Lung (tissue), 12 donors: ENCODE data around the gene LAMC2. TPM values are rescaled to one million over a fixed set of nuclear protein-coding genes. Genes with fewer than 3 reads are reported as not detected.

Experiments
- ATAC-seq: fragments of 200-7000 bp; cut with Tn5 transposase; one replicate; pipeline ENCODE4 v1.9.1; 2020; ENCODE audit warnings: moderate number of reproducible peaks; ENCODE audit not compliant: insufficient read depth, low FRiP score
- DNase-seq, 3 donors: peaks; one replicate each; pipeline ENCODE4 v3.0.0-alpha.2; 2013 to 2017
- H3K27ac ChIP-seq, 2 donors: one replicate each; pipeline ENCODE4 v1.5.1; 2013; ENCODE audit warnings: mild to moderate bottlenecking in 2 of 2, moderate library complexity in 2 of 2, control low read depth in 1 of 2, inconsistent platforms in 1 of 2, low read depth in 1 of 2, low read length in 1 of 2
- H3K27me3 ChIP-seq, 3 donors: one replicate each; pipeline ENCODE4 v1.5.1; 2013; ENCODE audit warnings: low read length in 2 of 3; ENCODE audit not compliant: control insufficient read depth in 3 of 3, insufficient read depth in 3 of 3
- H3K36me3 ChIP-seq, 4 donors: one replicate each; pipeline ENCODE4 v1.5.1; 2013; ENCODE audit warnings: low read length in 4 of 4, mild to moderate bottlenecking in 1 of 4, moderate library complexity in 1 of 4; ENCODE audit not compliant: control insufficient read depth in 4 of 4, insufficient read depth in 4 of 4
- H3K4me1 ChIP-seq, 5 donors: one replicate each; pipeline ENCODE4 v1.5.1; 2013; ENCODE audit warnings: low read length in 5 of 5, mild to moderate bottlenecking in 2 of 5, moderate library complexity in 1 of 5; ENCODE audit not compliant: control insufficient read depth in 5 of 5, insufficient read depth in 5 of 5
- H3K4me3 ChIP-seq: one replicate; pipeline ENCODE4 v1.5.1; 2013; ENCODE audit warnings: mild to moderate bottlenecking, control low read depth, moderate library complexity
- H3K9ac ChIP-seq, 2 donors: one replicate each; pipeline ENCODE4 v1.5.1; 2013; ENCODE audit warnings: low read length in 2 of 2, control low read depth in 1 of 2; ENCODE audit not compliant: insufficient read depth in 1 of 2
- H3K9me3 ChIP-seq, 4 donors: one replicate each; pipeline ENCODE4 v1.5.1; 2013; ENCODE audit warnings: low read length in 3 of 4, mild to moderate bottlenecking in 1 of 4, moderate library complexity in 1 of 4; ENCODE audit not compliant: control insufficient read depth in 4 of 4, insufficient read depth in 3 of 4
- WGBS, 2 donors: extraction: QIAGEN DNeasy Blood & Tissue Kit; methylation state at CpG; one replicate each; pipeline ENCODE4 v1.1.7; 2013; 5-methylcytosine and 5-hydroxymethylcytosine counted together
- polyA plus RNA-seq, 2 donors: library from polyadenylated mRNA; stranded (reverse); fragments of 200-250 nt; gene quantifications; one replicate each; pipeline ENCODE4 v1.2.1, GENCODE V29; 2013
- total RNA-seq, 2 donors: library from RNA; depleted of rRNA in 1 of 2; stranded (reverse); fragments of >200 nt in 1 of 2; gene quantifications; one replicate each; pipeline ENCODE4 v1.2.1, GENCODE V29; 2014 to 2021
- TF ChIP-seq, protein P1 (sequence below): IDR thresholded peaks from 2 replicates; pipeline ENCODE4 v1.5.1; 2012; ENCODE audit warnings: mild to moderate bottlenecking; ENCODE audit errors: control extremely low read depth, extremely low read depth
- donor health status: control.
- donor health status: control.
- donor health status: Bipolar disorder and iron deficiency.
- donor health status: healthy.
- donor health status: DM: yes; HTN: yes; CAD: no.

Gene LAMC2
- total and polyA plus RNA-seq, 4 donors, result 13.7 to 63.1 (median 40.3) TPM

DNA sequence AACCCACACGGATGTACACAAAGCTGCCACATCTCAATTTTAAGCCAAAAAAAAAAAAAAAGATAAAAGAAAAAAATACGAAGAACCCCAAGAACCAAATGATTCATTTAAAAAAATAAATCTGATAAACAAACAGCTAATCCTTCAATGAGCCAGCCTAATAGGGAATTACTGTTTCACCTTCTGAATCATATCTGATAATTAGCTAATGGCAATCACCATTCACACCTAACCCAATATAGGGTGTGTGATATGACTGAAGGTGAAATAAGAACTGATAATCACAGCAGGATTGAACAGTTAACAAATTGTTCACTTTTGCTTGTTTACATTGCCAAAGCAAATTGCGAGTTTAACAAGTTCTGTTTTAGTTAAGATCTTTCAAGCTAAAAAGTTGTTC is 61.4 kb downstream of the LAMC2 start:
- no peak for ATAC-seq
- Histone ChIP-seq H3K9ac (no peak overlapping the region), H3K27me3 (no peaks in the 10 kb centered on the region), H3K27ac (no peak overlapping the region), H3K4me1 (peaks cover 0 to 5% (median 2%) of the 10 kb centered on the region in 5 donors), H3K36me3 (no peaks in the 10 kb centered on the region), H3K9me3 (no peaks in the 10 kb centered on the region), H3K4me3 (no peak overlapping the region)
- TF ChIP-seq, protein P1, sequence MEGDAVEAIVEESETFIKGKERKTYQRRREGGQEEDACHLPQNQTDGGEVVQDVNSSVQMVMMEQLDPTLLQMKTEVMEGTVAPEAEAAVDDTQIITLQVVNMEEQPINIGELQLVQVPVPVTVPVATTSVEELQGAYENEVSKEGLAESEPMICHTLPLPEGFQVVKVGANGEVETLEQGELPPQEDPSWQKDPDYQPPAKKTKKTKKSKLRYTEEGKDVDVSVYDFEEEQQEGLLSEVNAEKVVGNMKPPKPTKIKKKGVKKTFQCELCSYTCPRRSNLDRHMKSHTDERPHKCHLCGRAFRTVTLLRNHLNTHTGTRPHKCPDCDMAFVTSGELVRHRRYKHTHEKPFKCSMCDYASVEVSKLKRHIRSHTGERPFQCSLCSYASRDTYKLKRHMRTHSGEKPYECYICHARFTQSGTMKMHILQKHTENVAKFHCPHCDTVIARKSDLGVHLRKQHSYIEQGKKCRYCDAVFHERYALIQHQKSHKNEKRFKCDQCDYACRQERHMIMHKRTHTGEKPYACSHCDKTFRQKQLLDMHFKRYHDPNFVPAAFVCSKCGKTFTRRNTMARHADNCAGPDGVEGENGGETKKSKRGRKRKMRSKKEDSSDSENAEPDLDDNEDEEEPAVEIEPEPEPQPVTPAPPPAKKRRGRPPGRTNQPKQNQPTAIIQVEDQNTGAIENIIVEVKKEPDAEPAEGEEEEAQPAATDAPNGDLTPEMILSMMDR, result no peak
- no peak for DNase-seq
- WGBS, 2 donors, result 86 to 88% methylated on average over 3 of the region's 3 CpGs

- 78 to 88% methylated on average over 1 of the region's 1 CpG for WGBS, 2 donors
- DNase-seq, result no peak
- TF ChIP-seq, protein P1, result no peak
Measured at GRCh38 chr1:183247931-183248330, 61.9 kb downstream of the LAMC2 start.

GRCh38 chr1:183248989-183249691 is 63.1 kb downstream of the LAMC2 start:
- no peak overlapping the region for H3K9ac ChIP-seq
- no peaks in the 10 kb centered on the region for H3K36me3 ChIP-seq
- ATAC-seq (no peak), DNase-seq (peak in 1 of 3 donors; percentile 42)
- no peak overlapping the region for H3K4me3 ChIP-seq
- TF ChIP-seq, protein P1, result no peak
- H3K27ac ChIP-seq, result no peak overlapping the region
- no peaks in the 10 kb centered on the region for H3K9me3 ChIP-seq
- H3K4me1 ChIP-seq, result peaks cover 0 to 4% (median 2%) of the 10 kb centered on the region in 5 donors
- H3K27me3 ChIP-seq, result no peaks in the 10 kb centered on the region
- WGBS, 2 donors, result 66 to 83% methylated on average over 4 of the region's 4 CpGs

More at GRCh38 chr1:183247931-183248330, 61.9 kb downstream of the LAMC2 start:
- ATAC-seq, result no peak
- Histone ChIP-seq H3K9ac (no peak overlapping the region), H3K4me1 (peaks cover 0 to 5% (median 2%) of the 10 kb centered on the region in 5 donors), H3K27ac (no peak overlapping the region), H3K4me3 (no peak overlapping the region), H3K36me3 (no peaks in the 10 kb centered on the region), H3K27me3 (no peaks in the 10 kb centered on the region), H3K9me3 (no peaks in the 10 kb centered on the region)
